ENCODE data around the gene ACTR10.

ACTR10 gene

GRCh38 chr14:58199726-58200479 is at the start of gene ACTR10:
Gene ACTR10, plus strand, starts transcription at chr14:58200149. Its CDS starts 69 bp downstream, at chr14:58200218.
- DNase-seq: peak; percentile 59 to 76

- no peak for DNase-seq
Observed at GRCh38 chr14:58150243-58150805, 49.6 kb upstream of the ACTR10 start.

GRCh38 chr14:58151133-58152013 is 48.6 kb upstream of the ACTR10 start:
- no peak for DNase-seq

- DNase-seq: no peak
Observed at GRCh38 chr14:58152014-58152857, 47.7 kb upstream of the ACTR10 start, which contains the start of gene ARMH4. Gene ARMH4, minus strand, starts transcription at chr14:58152213. Its CDS starts 12,855 bp downstream, at chr14:58139358.

- DNase-seq: no peak
Observed at GRCh38 chr14:58160561-58160960, 39.4 kb upstream of the ACTR10 start.

GRCh38 chr14:58166005-58166983 is 33.7 kb upstream of the ACTR10 start:
- DNase-seq: peak; percentile 44 to 63

GRCh38 chr14:58167057-58167456 is 32.9 kb upstream of the ACTR10 start:
- DNase-seq: no peak

GRCh38 chr14:58167891-58168290 is 32.1 kb upstream of the ACTR10 start:
- no peak for DNase-seq

GRCh38 chr14:58171090-58171489 is 28.9 kb upstream of the ACTR10 start:
- peak; percentile 2 to 11 for DNase-seq

- DNase-seq: no peak
Observed at GRCh38 chr14:58177125-58177524, 22.8 kb upstream of the ACTR10 start.

GRCh38 chr14:58189176-58189575 is 10.8 kb upstream of the ACTR10 start:
- no peak for DNase-seq

GRCh38 chr14:58191763-58192601 is 8.0 kb upstream of the ACTR10 start:
- no peak for DNase-seq

- DNase-seq: no peak
Observed at GRCh38 chr14:58193542-58193941, 6.4 kb upstream of the ACTR10 start.

GRCh38 chr14:58196198-58196597 is 3.8 kb upstream of the ACTR10 start:
- no peak for DNase-seq

- DNase-seq: no peak
Observed at GRCh38 chr14:58198086-58198485, 1.9 kb upstream of the ACTR10 start.

- no peak for DNase-seq
Observed at GRCh38 chr14:58200480-58200841, 512 bp downstream of the ACTR10 start.

- DNase-seq: no peak
Observed at GRCh38 chr14:58200846-58201245, 897 bp downstream of the ACTR10 start.

GRCh38 chr14:58213176-58213575 is 13.2 kb downstream of the ACTR10 start:
- no peak for DNase-seq

GRCh38 chr14:58215191-58215914 is 15.4 kb downstream of the ACTR10 start:
- no peak for DNase-seq

- DNase-seq: no peak
Observed at GRCh38 chr14:58216544-58216943, 16.6 kb downstream of the ACTR10 start.
